MM.1S (cell line): Measurements from ENCODE around the gene SMAD3.

Experiments
- CTCF ChIP-seq: fragments of 300-600 bp; sonication (generic); IDR thresholded peaks from 2 replicates; pipeline ENCODE4 v1.5.1; 2016; ENCODE audit warnings: antibody characterized with exemption, low read length, mixed read lengths
- EZH2 ChIP-seq: fragments of 300-600 bp; sonication (generic); optimal IDR thresholded peaks from 2 replicates; pipeline ENCODE3; 2017; ENCODE audit warnings: low read depth, mild to moderate bottlenecking, antibody characterized with exemption, low read length, mixed read lengths
- EZH2phosphoT487 ChIP-seq: fragments of 300-600 bp; sonication (generic); IDR thresholded peaks from 2 replicates; pipeline ENCODE4 v1.6.1; 2018; ENCODE audit warnings: antibody characterized with exemption, low read length

DNA sequence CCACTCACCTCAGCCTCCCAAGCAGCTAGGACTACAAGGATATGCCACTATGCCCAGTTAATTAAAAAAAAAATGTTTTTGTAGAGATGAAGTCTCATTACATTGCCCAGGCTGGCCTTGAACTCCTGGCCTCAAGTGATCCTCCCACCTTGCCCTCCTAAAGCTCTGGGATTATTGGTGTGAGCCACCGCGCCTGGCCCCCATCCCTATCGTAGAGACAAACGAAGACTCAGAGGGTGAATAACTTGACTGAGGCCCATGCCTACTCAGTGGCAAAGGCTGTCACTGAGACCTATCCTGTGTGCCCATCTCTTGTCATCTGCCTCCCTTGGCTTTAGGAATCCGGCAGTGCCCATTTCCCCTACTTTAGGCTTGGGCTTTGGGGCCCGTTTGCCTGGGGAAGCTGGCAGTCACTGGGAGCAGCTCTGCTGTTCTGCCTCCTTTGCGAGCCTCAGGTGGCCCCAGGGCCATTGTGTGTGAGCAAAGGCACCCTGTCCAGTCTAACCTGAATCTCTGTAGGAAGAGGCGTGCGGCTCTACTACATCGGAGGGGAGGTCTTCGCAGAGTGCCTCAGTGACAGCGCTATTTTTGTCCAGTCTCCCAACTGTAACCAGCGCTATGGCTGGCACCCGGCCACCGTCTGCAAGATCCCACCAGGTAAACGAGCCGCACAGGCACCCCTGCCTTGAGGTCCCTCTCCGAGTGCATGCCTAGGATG is 119.0 kb downstream of the SMAD3 start:
- TF ChIP-seq CTCF (no peak), EZH2 (no peak), EZH2phosphoT487 (no peak)
